OCI-LY3 (cell line): ENCODE data around the gene MAOA.

Source experiments
- H2AFZ ChIP-seq: fragments of 200-600, 300-600 bp; shearing (Covaris generic); 2 replicates; pipeline ENCODE4 v1.6.0; 2014; ENCODE audit warnings: antibody characterized with exemption, low read depth, low read length
- H3K27ac ChIP-seq: fragments of 200-600, 300-600 bp; sonication (generic); 2 replicates; pipeline ENCODE4 v1.5.1; 2014; ENCODE audit warnings: mild to moderate bottlenecking, low read length, moderate library complexity, mixed read lengths
- H3K27me3 ChIP-seq: fragments of 200-600, 300-600 bp; sonication (generic); 2 replicates; pipeline ENCODE4 v1.6.1; 2014; ENCODE audit warnings: low read depth, low read length, mixed read lengths
- H3K36me3 ChIP-seq: fragments of 200-600, 300-600 bp; sonication (generic); replicated peaks from 2 replicates; pipeline ENCODE3; 2014; ENCODE audit warnings: low read depth, low read length, mixed read lengths
- H3K4me1 ChIP-seq: fragments of 300-600, 200-600 bp; sonication (generic); 2 replicates; pipeline ENCODE4 v1.6.1; 2014; ENCODE audit warnings: low read length, mixed read lengths
- H3K4me2 ChIP-seq: fragments of 200-600, 300-600 bp; sonication (generic); 2 replicates; pipeline ENCODE4 v1.6.1; 2014; ENCODE audit warnings: low read length, mixed read lengths
- H3K4me3 ChIP-seq: fragments of 300-600, 200-600 bp; sonication (generic); 2 replicates; pipeline ENCODE4 v1.5.1; 2014; ENCODE audit warnings: antibody characterized with exemption, mild to moderate bottlenecking, low read length, moderate library complexity
- H3K79me2 ChIP-seq: fragments of 300-600, 200-600 bp; shearing (Covaris generic); 2 replicates; pipeline ENCODE4 v1.6.1; 2014; ENCODE audit warnings: mild to moderate bottlenecking, low read length, mixed read lengths
- H3K9ac ChIP-seq: fragments of 300-600, 200-600 bp; shearing (Covaris generic); 2 replicates; pipeline ENCODE4 v1.6.0; 2014; ENCODE audit warnings: mild to moderate bottlenecking, low read length, moderate library complexity
- H3K9me3 ChIP-seq: fragments of 200-600, 300-600 bp; shearing (Covaris generic); 2 replicates; pipeline ENCODE4 v1.6.1; 2014; ENCODE audit warnings: low read length, mixed read lengths; ENCODE audit not compliant: insufficient read depth
- H4K20me1 ChIP-seq: fragments of 200-600, 300-600 bp; sonication (generic); 2 replicates; pipeline ENCODE4 v1.6.1; 2016; ENCODE audit warnings: low read length, mixed read lengths; ENCODE audit not compliant: insufficient read depth
- EZH2phosphoT487 ChIP-seq: fragments of 200-600 bp; shearing (Covaris generic); IDR thresholded peaks from 2 replicates; pipeline ENCODE4 v1.6.1; 2018; ENCODE audit warnings: antibody characterized with exemption, mixed run types, low read depth
- TF ChIP-seq, protein P1 (sequence below): fragments of 200-600, 300-600 bp; sonication (generic); IDR thresholded peaks from 2 replicates; pipeline ENCODE4 v1.5.1; 2014; ENCODE audit warnings: antibody characterized with exemption, low read length, low read depth

Gene MAOA

DNA sequence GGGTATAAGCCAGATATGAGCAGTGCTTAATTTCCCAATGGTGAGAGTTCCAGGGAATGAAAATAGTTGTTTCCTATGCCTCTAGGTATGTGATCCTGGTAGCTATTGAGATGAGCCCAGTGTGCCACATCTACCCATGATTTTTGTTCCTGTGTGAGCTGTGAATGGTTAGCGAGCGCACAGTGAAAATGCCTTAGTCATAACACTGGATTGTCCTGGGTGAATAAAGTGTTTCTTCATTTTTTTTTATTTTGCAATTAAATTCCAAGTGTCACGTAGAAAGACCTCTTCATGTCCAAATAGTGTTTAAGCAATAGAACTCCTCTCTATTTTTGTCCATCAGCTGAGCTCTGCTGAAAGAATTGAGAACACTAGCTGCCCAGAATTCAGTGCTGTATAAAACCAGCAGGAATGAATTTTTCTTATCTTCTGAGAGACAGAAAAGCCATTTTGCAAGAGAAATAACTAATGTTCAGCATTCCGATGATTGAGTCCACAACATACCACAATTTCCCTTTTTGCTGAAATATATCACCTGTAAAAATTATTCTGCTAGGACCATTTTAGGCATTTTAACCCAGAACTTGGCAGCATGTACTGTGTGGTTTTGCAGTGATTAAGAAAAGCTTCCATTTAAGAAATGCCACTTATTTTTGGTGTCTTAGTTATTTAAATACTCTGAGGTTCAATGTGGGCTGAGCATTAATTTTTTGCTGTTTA lies 5.6 kb downstream of the MAOA start:
- Histone ChIP-seq H3K4me3 (no peak overlapping the region), H4K20me1 (no peaks in the 10 kb centered on the region), H3K4me2 (no peak overlapping the region), H3K27me3 (no peaks in the 10 kb centered on the region), H2AFZ (no peak overlapping the region), H3K9me3 (no peaks in the 10 kb centered on the region), H3K36me3 (no peaks in the 10 kb centered on the region), H3K27ac (no peak overlapping the region), H3K79me2 (no peaks in the 10 kb centered on the region), H3K4me1 (no peaks in the 10 kb centered on the region), H3K9ac (no peak overlapping the region)
- no peak for TF ChIP-seq EZH2phosphoT487
- TF ChIP-seq, protein P1, sequence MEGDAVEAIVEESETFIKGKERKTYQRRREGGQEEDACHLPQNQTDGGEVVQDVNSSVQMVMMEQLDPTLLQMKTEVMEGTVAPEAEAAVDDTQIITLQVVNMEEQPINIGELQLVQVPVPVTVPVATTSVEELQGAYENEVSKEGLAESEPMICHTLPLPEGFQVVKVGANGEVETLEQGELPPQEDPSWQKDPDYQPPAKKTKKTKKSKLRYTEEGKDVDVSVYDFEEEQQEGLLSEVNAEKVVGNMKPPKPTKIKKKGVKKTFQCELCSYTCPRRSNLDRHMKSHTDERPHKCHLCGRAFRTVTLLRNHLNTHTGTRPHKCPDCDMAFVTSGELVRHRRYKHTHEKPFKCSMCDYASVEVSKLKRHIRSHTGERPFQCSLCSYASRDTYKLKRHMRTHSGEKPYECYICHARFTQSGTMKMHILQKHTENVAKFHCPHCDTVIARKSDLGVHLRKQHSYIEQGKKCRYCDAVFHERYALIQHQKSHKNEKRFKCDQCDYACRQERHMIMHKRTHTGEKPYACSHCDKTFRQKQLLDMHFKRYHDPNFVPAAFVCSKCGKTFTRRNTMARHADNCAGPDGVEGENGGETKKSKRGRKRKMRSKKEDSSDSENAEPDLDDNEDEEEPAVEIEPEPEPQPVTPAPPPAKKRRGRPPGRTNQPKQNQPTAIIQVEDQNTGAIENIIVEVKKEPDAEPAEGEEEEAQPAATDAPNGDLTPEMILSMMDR: no peak

DNA sequence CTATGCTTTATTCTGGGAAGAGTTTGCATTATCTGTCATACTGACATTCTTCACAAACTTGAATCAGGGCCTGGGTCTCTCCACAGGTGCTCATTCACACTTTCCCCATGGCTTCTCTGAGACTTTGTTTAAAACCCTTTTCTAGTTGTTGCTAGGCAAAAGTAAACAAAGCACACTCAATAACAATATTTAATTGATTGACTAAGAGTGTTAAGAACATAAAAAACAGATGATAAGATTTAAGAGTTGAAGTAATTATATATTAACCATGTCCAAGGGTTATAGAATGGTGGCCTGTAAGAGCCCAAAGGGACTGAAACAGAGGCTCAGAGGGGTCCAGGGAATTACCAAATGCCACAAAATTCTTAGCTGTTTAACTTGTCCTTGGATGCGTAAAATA lies 7.1 kb downstream of the MAOA start:
- Histone ChIP-seq H3K9me3 (no peaks in the 10 kb centered on the region), H3K27me3 (no peaks in the 10 kb centered on the region), H3K36me3 (no peaks in the 10 kb centered on the region), H3K4me1 (no peaks in the 10 kb centered on the region), H3K4me3 (no peak overlapping the region), H3K4me2 (no peak overlapping the region), H2AFZ (no peak overlapping the region), H3K79me2 (no peaks in the 10 kb centered on the region), H4K20me1 (no peaks in the 10 kb centered on the region), H3K9ac (no peak overlapping the region), H3K27ac (no peak overlapping the region)
- TF ChIP-seq, protein P1: no peak
- TF ChIP-seq EZH2phosphoT487: no peak

DNA sequence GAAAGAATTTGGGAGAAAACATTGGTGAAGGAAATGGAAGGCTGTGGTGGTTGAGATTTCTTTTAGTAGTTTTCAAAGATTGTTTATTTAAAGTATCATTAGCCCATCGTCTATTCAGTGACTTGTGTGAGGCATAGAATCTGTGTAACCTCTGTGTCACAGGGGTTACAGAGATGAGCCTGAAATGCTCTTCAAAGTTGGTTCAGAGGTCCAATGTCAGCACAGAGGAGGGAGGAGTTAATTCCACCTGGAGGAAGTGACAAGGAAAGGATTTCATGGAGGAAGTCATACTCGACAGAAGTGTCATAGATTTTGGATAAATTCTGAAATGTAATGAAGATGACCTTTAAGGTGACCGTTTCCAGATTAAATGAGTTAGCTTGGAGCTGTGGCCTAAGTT lies 8.2 kb downstream of the MAOA start:
- H3K9ac ChIP-seq: no peak overlapping the region
- no peaks in the 10 kb centered on the region for H4K20me1 ChIP-seq
- no peaks in the 10 kb centered on the region for H3K79me2 ChIP-seq
- no peaks in the 10 kb centered on the region for H3K4me1 ChIP-seq
- no peak overlapping the region for H3K27ac ChIP-seq
- no peak overlapping the region for H3K4me3 ChIP-seq
- no peak for TF ChIP-seq EZH2phosphoT487
- TF ChIP-seq, protein P1: no peak
- H3K36me3 ChIP-seq: no peaks in the 10 kb centered on the region
- no peak overlapping the region for H3K4me2 ChIP-seq
- no peak overlapping the region for H2AFZ ChIP-seq
- H3K27me3 ChIP-seq: no peaks in the 10 kb centered on the region
- H3K9me3 ChIP-seq: no peaks in the 10 kb centered on the region

DNA sequence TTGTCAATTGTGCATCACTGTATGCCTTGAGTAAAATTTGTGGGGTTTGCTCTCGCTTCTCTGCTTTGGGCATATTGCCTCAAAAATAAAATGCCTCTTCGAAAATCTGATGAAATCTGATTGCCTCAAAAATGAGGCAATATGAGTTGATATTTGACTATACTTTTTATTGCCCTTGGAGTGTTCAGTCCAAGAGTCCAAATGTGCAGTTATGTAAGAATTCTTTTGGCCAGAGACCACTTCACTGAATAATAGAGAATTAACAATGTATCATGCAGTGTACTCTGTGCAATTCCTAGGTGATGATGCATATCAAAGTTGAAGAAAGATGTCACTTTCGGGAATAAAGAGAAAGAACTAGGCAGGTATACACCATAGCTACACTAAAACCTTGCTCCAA lies 8.6 kb downstream of the MAOA start:
- H3K36me3 ChIP-seq: no peaks in the 10 kb centered on the region
- H2AFZ ChIP-seq: no peak overlapping the region
- no peaks in the 10 kb centered on the region for H3K27me3 ChIP-seq
- no peak overlapping the region for H3K4me2 ChIP-seq
- TF ChIP-seq EZH2phosphoT487: no peak
- TF ChIP-seq, protein P1: no peak
- H3K4me3 ChIP-seq: no peak overlapping the region
- no peaks in the 10 kb centered on the region for H3K4me1 ChIP-seq
- H3K9ac ChIP-seq: no peak overlapping the region
- H3K79me2 ChIP-seq: no peaks in the 10 kb centered on the region
- no peak overlapping the region for H3K27ac ChIP-seq
- no peaks in the 10 kb centered on the region for H3K9me3 ChIP-seq
- no peaks in the 10 kb centered on the region for H4K20me1 ChIP-seq
